Osteoblast (primary cell): ENCODE data around the gene DSE. TPM values are rescaled to one million over a fixed set of nuclear protein-coding genes. Genes with fewer than 3 reads are reported as not detected.

Experiments
- DNase-seq: peaks from one replicate; pipeline ENCODE4 v3.0.0; 2011; ENCODE audit warnings: low spot score, mixed read lengths; ENCODE audit not compliant: insufficient read length; ENCODE audit errors: missing footprints
- H2AFZ ChIP-seq: 2 replicates; pipeline ENCODE4 v1.6.0; 2011; ENCODE audit warnings: mild to moderate bottlenecking, low read length
- H3K27ac ChIP-seq: 2 replicates; pipeline ENCODE4 v1.5.1; 2011; ENCODE audit warnings: mild to moderate bottlenecking, low read depth, low read length, moderate library complexity
- H3K27me3 ChIP-seq: 2 replicates; pipeline ENCODE4 v1.6.0; 2012; ENCODE audit warnings: mild to moderate bottlenecking, control low read depth, inconsistent platforms, low read length, moderate library complexity; ENCODE audit not compliant: insufficient read depth
- H3K36me3 ChIP-seq: 2 replicates; pipeline ENCODE4 v1.5.1; 2011; ENCODE audit warnings: mild to moderate bottlenecking, low read length, control low read depth, moderate library complexity; ENCODE audit not compliant: insufficient read depth
- H3K4me1 ChIP-seq: 2 replicates; pipeline ENCODE4 v1.5.1; 2011; ENCODE audit warnings: mild to moderate bottlenecking, low read length, control low read depth, moderate library complexity; ENCODE audit not compliant: insufficient read depth
- H3K4me2 ChIP-seq: 2 replicates; pipeline ENCODE4 v1.6.0; 2011; ENCODE audit warnings: mild to moderate bottlenecking, low read length; ENCODE audit not compliant: insufficient read depth
- H3K4me3 ChIP-seq: fragments of 200-600 bp; sonication (generic); 3 replicates; pipeline ENCODE4 v1.5.1; 2012; ENCODE audit warnings: mild to moderate bottlenecking, low read length, inconsistent platforms; ENCODE audit not compliant: insufficient read depth
- H3K79me2 ChIP-seq: 2 replicates; pipeline ENCODE4 v1.6.0; 2012; ENCODE audit warnings: mild to moderate bottlenecking, low read length, control low read depth, inconsistent platforms; ENCODE audit not compliant: insufficient read depth
- H3K9me3 ChIP-seq: 2 replicates; pipeline ENCODE4 v1.5.1; 2011; ENCODE audit warnings: low read depth, low read length, control low read depth
- H4K20me1 ChIP-seq: 2 replicates; pipeline ENCODE4 v1.6.0; 2012; ENCODE audit warnings: mild to moderate bottlenecking, low read length, control low read depth; ENCODE audit not compliant: insufficient read depth
- CTCF ChIP-seq: IDR thresholded peaks from 2 replicates; pipeline ENCODE4 v1.5.1; 2011; ENCODE audit warnings: mild to moderate bottlenecking, low read depth, low read length, moderate library complexity; ENCODE audit errors: extremely low read depth
- total RNA-seq: library from RNA; depleted of rRNA; stranded (reverse); fragments of >200 nt; gene quantifications from 2 replicates; pipeline ENCODE4 v1.2.3, GENCODE V29; 2012

Gene DSE
- total RNA-seq, 1 donor: 193 TPM

GRCh38 chr6:116429111-116429510, 58.4 kb downstream of the DSE start:
- H3K9me3 ChIP-seq: no peaks in the 10 kb centered on the region
- no peak overlapping the region for H3K4me3 ChIP-seq
- DNase-seq: peak; percentile 2
- peaks cover 22% of the 10 kb centered on the region for H3K79me2 ChIP-seq
- H3K4me2 ChIP-seq: no peak overlapping the region
- no peak overlapping the region for H2AFZ ChIP-seq
- peaks cover 67% of the 10 kb centered on the region for H3K36me3 ChIP-seq
- no peaks in the 10 kb centered on the region for H3K27me3 ChIP-seq
- no peaks in the 10 kb centered on the region for H4K20me1 ChIP-seq
- no peak overlapping the region for H3K27ac ChIP-seq
- no peak for TF ChIP-seq CTCF
- H3K4me1 ChIP-seq: peaks cover 3% of the 10 kb centered on the region

GRCh38 chr6:116430860-116431259, 60.1 kb downstream of the DSE start:
- Histone ChIP-seq H3K36me3 (peaks cover 74% of the 10 kb centered on the region), H3K4me2 (no peak overlapping the region), H3K27ac (no peak overlapping the region), H4K20me1 (no peaks in the 10 kb centered on the region), H3K27me3 (no peaks in the 10 kb centered on the region), H2AFZ (no peak overlapping the region), H3K4me1 (no peaks in the 10 kb centered on the region), H3K4me3 (no peak overlapping the region), H3K79me2 (peaks cover 9% of the 10 kb centered on the region), H3K9me3 (no peaks in the 10 kb centered on the region)
- DNase-seq: peak; percentile 9
- no peak for TF ChIP-seq CTCF

GRCh38 chr6:116431964-116432595, 61.3 kb downstream of the DSE start:
- H3K4me2 ChIP-seq: no peak overlapping the region
- H3K27me3 ChIP-seq: no peaks in the 10 kb centered on the region
- peaks cover 74% of the 10 kb centered on the region for H3K36me3 ChIP-seq
- no peaks in the 10 kb centered on the region for H3K9me3 ChIP-seq
- no peak for DNase-seq
- H2AFZ ChIP-seq: no peak overlapping the region
- no peaks in the 10 kb centered on the region for H3K4me1 ChIP-seq
- no peaks in the 10 kb centered on the region for H4K20me1 ChIP-seq
- H3K27ac ChIP-seq: no peak overlapping the region
- H3K79me2 ChIP-seq: no peaks in the 10 kb centered on the region
- TF ChIP-seq CTCF: no peak
- no peak overlapping the region for H3K4me3 ChIP-seq

- DNase-seq: no peak
- no peak overlapping the region for H3K4me3 ChIP-seq
- peaks cover 5% of the 10 kb centered on the region for H3K4me1 ChIP-seq
- H3K36me3 ChIP-seq: peaks cover 64% of the 10 kb centered on the region
- no peak overlapping the region for H3K4me2 ChIP-seq
- H3K79me2 ChIP-seq: no peaks in the 10 kb centered on the region
- no peaks in the 10 kb centered on the region for H3K27me3 ChIP-seq
- no peak overlapping the region for H3K27ac ChIP-seq
- H2AFZ ChIP-seq: no peak overlapping the region
- H3K9me3 ChIP-seq: no peaks in the 10 kb centered on the region
- H4K20me1 ChIP-seq: no peaks in the 10 kb centered on the region
- TF ChIP-seq CTCF: no peak
Observed at GRCh38 chr6:116433206-116433712, 62.5 kb downstream of the DSE start.
